GM12878 (cell line): ENCODE data around the gene CACNA1E.

Experiments
- ATF3 ChIP-seq: IDR thresholded peaks from 2 replicates; pipeline ENCODE4 v1.6.1; 2011; ENCODE audit warnings: low read depth, mild to moderate bottlenecking, low read length, moderate library complexity, borderline replicate concordance; ENCODE audit errors: extremely low read depth
- CTCF ChIP-seq, 3 experiments: IDR thresholded peaks in 2 of 3; conservative IDR thresholded peaks in 1 of 3; 2 replicates each; pipeline ENCODE4 v1.5.1; 2011; ENCODE audit warnings: low read depth in 3 of 3, low read length in 3 of 3, mild to moderate bottlenecking in 3 of 3, control low read depth in 2 of 3, moderate library complexity in 2 of 3, inconsistent platforms in 1 of 3, mixed read lengths in 1 of 3; ENCODE audit not compliant: control insufficient read depth in 2 of 3, insufficient read depth in 1 of 3; ENCODE audit errors: extremely low read depth in 1 of 3
- EED ChIP-seq: sonication (generic); IDR thresholded peaks from 2 replicates; pipeline ENCODE4 v1.6.1; 2016; ENCODE audit warnings: antibody characterized with exemption, low read depth
- ESRRA ChIP-seq: IDR thresholded peaks from 2 replicates; pipeline ENCODE4 v1.6.1; 2012; ENCODE audit warnings: mild to moderate bottlenecking, low read length, improper control_type of control experiment
- NFXL1 ChIP-seq: fragments of 450-650 bp; IDR thresholded peaks from 2 replicates; pipeline ENCODE4 v1.6.1; 2017; ENCODE audit warnings: antibody characterized with exemption, mild to moderate bottlenecking, borderline replicate concordance
- POLR2AphosphoS5 ChIP-seq: IDR thresholded peaks from 2 replicates; pipeline ENCODE4 v1.6.1; 2011; ENCODE audit warnings: mild to moderate bottlenecking, low read length, inconsistent platforms
- PRDM15 ChIP-seq: fragments of 450-650 bp; formaldehyde crosslinking; IDR thresholded peaks from 2 replicates; pipeline ENCODE4 v1.4.0; 2020; ENCODE audit warnings: mild to moderate bottlenecking, moderate library complexity
- YY1 ChIP-seq: IDR thresholded peaks from 2 replicates; pipeline ENCODE4 v1.6.1; 2011; ENCODE audit warnings: low read depth, mild to moderate bottlenecking, low read length
- ZBTB40 ChIP-seq: fragments of 450-650 bp; IDR thresholded peaks from 2 replicates; pipeline ENCODE4 v1.6.1; 2016; ENCODE audit warnings: mild to moderate bottlenecking, moderate library complexity, borderline replicate concordance

GRCh38 chr1:181737056-181737455 is 253.7 kb downstream of the CACNA1E start:
- no peak for TF ChIP-seq ZBTB40
- TF ChIP-seq NFXL1 = no peak
- no peak for TF ChIP-seq CTCF (IDR thresholded peaks at IDR 0.05 in 2 of 3, conservative IDR thresholded peaks at IDR 0.05 in 1 of 3; ENCODE audit: control insufficient read depth in 2 of 3, extremely low read depth in 1 of 3, insufficient read depth in 1 of 3, low read depth in 3 of 3, low read length in 3 of 3)
- no peak for TF ChIP-seq PRDM15 (CRISPR knock-in tag)
- no peak for TF ChIP-seq ATF3
- no peak for TF ChIP-seq EED
- TF ChIP-seq YY1 = no peak
- no peak for TF ChIP-seq ESRRA
- TF ChIP-seq POLR2AphosphoS5 = no peak
